Measurements from ENCODE around the gene NEK1.
A peak's percentile ranks its signal among the peaks of the same experiment; 100 is the strongest.

Gene NEK1

GRCh38 chr4:169399976-169400767 lies 212.2 kb downstream of the NEK1 start:
- Histone ChIP-seq H3K9ac (ENCODE audit: low read length in 2 of 2) (no peak overlapping the region), H3K4me3 (ENCODE audit: low read length in 2 of 2) (no peak overlapping the region), H3K9me3 (ENCODE audit: control insufficient read depth in 2 of 2, low read length in 2 of 2) (no peaks in the 10 kb centered on the region), H3K27me3 (ENCODE audit: control insufficient read depth in 1 of 2, insufficient read depth in 2 of 2, low read length in 2 of 2) (no peaks in the 10 kb centered on the region), H3K4me1 (ENCODE audit: control insufficient read depth, insufficient read depth, low read length) (no peaks in the 10 kb centered on the region), H3K27ac (ENCODE audit: low read length) (no peak overlapping the region), H3K36me3 (ENCODE audit: control insufficient read depth in 2 of 2, insufficient read depth in 2 of 2, low read length in 2 of 2) (no peaks in the 10 kb centered on the region)

DNA sequence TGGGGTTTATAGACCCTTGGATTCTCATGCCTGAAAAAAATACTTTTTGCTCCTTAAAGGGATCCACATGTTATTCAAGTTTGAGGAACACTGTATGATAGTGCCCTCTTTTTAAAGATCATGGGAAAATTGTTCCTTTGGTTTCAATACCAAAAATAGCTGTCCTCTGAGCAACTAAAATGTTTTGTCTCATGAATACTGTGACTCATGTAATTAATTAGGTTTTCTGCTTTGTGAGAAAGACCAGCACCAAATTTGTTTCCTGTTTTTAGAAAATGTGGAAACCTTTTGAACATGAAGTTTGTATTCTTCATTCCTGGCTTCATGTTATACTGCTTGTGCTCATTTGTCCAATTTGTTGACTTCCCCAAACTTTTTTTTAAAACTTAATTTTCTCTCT lies 214.1 kb downstream of the NEK1 start:
- Histone ChIP-seq H3K36me3 (ENCODE audit: control insufficient read depth in 2 of 2, insufficient read depth in 2 of 2, low read length in 2 of 2) (no peaks in the 10 kb centered on the region), H3K9ac (ENCODE audit: low read length in 2 of 2) (no peak overlapping the region), H3K27me3 (ENCODE audit: control insufficient read depth in 1 of 2, insufficient read depth in 2 of 2, low read length in 2 of 2) (no peaks in the 10 kb centered on the region), H3K9me3 (ENCODE audit: control insufficient read depth in 2 of 2, low read length in 2 of 2) (no peaks in the 10 kb centered on the region), H3K4me1 (ENCODE audit: control insufficient read depth, insufficient read depth, low read length) (no peaks in the 10 kb centered on the region), H3K27ac (ENCODE audit: low read length) (no peak overlapping the region), H3K4me3 (ENCODE audit: low read length in 2 of 2) (no peak overlapping the region)

DNA sequence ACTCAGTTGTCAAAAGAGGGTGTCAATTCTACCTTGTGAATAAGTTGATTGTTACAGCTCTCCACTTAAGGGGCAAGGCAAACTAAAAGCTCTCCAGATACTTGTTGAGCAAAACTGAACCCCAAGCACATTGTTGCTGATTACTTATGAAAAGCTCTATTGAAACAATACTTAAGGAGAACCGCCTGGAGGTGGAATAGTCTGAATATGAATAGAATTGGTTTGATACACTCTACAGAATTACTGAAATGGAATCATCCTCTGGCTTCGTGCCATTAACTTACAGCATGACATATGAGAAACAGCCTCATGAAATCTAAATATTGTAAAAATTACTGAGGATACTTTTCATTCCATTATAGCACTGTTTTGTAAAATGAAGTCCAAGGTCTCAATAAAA lies 214.6 kb downstream of the NEK1 start:
- Histone ChIP-seq H3K36me3 (ENCODE audit: control insufficient read depth in 2 of 2, insufficient read depth in 2 of 2, low read length in 2 of 2) (no peaks in the 10 kb centered on the region), H3K9ac (ENCODE audit: low read length in 2 of 2) (no peak overlapping the region), H3K27ac (ENCODE audit: low read length) (no peak overlapping the region), H3K9me3 (ENCODE audit: control insufficient read depth in 2 of 2, low read length in 2 of 2) (no peaks in the 10 kb centered on the region), H3K27me3 (ENCODE audit: control insufficient read depth in 1 of 2, insufficient read depth in 2 of 2, low read length in 2 of 2) (no peaks in the 10 kb centered on the region), H3K4me3 (ENCODE audit: low read length in 2 of 2) (no peak overlapping the region), H3K4me1 (ENCODE audit: control insufficient read depth, insufficient read depth, low read length) (no peaks in the 10 kb centered on the region)

GRCh38 chr4:169385376-169385775 lies 227.0 kb downstream of the NEK1 start:
- H3K4me3 ChIP-seq (ENCODE audit: low read length in 2 of 2), result no peak overlapping the region
- no peaks in the 10 kb centered on the region for H3K9me3 ChIP-seq (ENCODE audit: control insufficient read depth in 2 of 2, low read length in 2 of 2)
- H3K27ac ChIP-seq (ENCODE audit: low read length), result no peak overlapping the region
- no peak overlapping the region for H3K9ac ChIP-seq (ENCODE audit: low read length in 2 of 2)
- no peaks in the 10 kb centered on the region for H3K27me3 ChIP-seq (ENCODE audit: control insufficient read depth in 1 of 2, insufficient read depth in 2 of 2, low read length in 2 of 2)
- no peaks in the 10 kb centered on the region for H3K36me3 ChIP-seq (ENCODE audit: control insufficient read depth in 2 of 2, insufficient read depth in 2 of 2, low read length in 2 of 2)
- H3K4me1 ChIP-seq (ENCODE audit: control insufficient read depth, insufficient read depth, low read length), result no peaks in the 10 kb centered on the region

GRCh38 chr4:169384779-169385178 lies 227.6 kb downstream of the NEK1 start:
- H3K4me1 ChIP-seq (ENCODE audit: control insufficient read depth, insufficient read depth, low read length), result no peaks in the 10 kb centered on the region
- H3K27ac ChIP-seq (ENCODE audit: low read length), result no peak overlapping the region
- no peak overlapping the region for H3K9ac ChIP-seq (ENCODE audit: low read length in 2 of 2)
- no peaks in the 10 kb centered on the region for H3K27me3 ChIP-seq (ENCODE audit: control insufficient read depth in 1 of 2, insufficient read depth in 2 of 2, low read length in 2 of 2)
- no peaks in the 10 kb centered on the region for H3K9me3 ChIP-seq (ENCODE audit: control insufficient read depth in 2 of 2, low read length in 2 of 2)
- no peak overlapping the region for H3K4me3 ChIP-seq (ENCODE audit: low read length in 2 of 2)
- no peaks in the 10 kb centered on the region for H3K36me3 ChIP-seq (ENCODE audit: control insufficient read depth in 2 of 2, insufficient read depth in 2 of 2, low read length in 2 of 2)

DNA sequence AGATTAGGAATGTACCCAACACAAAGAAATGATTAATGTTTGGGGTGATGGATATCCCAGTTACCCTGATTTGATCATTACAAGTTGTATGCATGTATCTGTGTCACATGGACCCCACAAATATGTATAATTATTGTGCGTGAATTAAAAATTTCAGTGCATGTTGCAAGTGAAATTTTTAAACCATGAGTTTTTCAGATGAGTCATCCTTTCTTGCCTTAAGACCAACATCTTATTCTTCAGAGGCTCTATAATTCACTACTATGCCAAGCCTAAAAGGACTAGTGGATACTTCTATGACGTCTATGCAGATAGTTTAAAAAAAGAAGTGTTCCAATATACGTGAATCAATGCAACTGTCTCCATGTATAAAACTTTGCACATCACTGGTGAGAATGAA lies 228.7 kb downstream of the NEK1 start:
- Histone ChIP-seq H3K36me3 (ENCODE audit: control insufficient read depth in 2 of 2, insufficient read depth in 2 of 2, low read length in 2 of 2) (no peaks in the 10 kb centered on the region), H3K4me1 (ENCODE audit: control insufficient read depth, insufficient read depth, low read length) (no peaks in the 10 kb centered on the region), H3K27ac (ENCODE audit: low read length) (no peak overlapping the region), H3K9ac (ENCODE audit: low read length in 2 of 2) (no peak overlapping the region), H3K9me3 (ENCODE audit: control insufficient read depth in 2 of 2, low read length in 2 of 2) (peaks cover 0 to 2% of the 10 kb centered on the region in 2 donors), H3K27me3 (ENCODE audit: control insufficient read depth in 1 of 2, insufficient read depth in 2 of 2, low read length in 2 of 2) (no peaks in the 10 kb centered on the region), H3K4me3 (ENCODE audit: low read length in 2 of 2) (no peak overlapping the region)

GRCh38 chr4:169379688-169380087 lies 232.7 kb downstream of the NEK1 start:
- H3K9me3 ChIP-seq (ENCODE audit: control insufficient read depth in 2 of 2, low read length in 2 of 2), result peaks cover 15 to 16% of the 10 kb centered on the region in 2 donors
- no peaks in the 10 kb centered on the region for H3K27me3 ChIP-seq (ENCODE audit: control insufficient read depth in 1 of 2, insufficient read depth in 2 of 2, low read length in 2 of 2)
- H3K4me3 ChIP-seq (ENCODE audit: low read length in 2 of 2), result no peak overlapping the region
- H3K36me3 ChIP-seq (ENCODE audit: control insufficient read depth in 2 of 2, insufficient read depth in 2 of 2, low read length in 2 of 2), result no peaks in the 10 kb centered on the region
- no peaks in the 10 kb centered on the region for H3K4me1 ChIP-seq (ENCODE audit: control insufficient read depth, insufficient read depth, low read length)
- no peak overlapping the region for H3K27ac ChIP-seq (ENCODE audit: low read length)
- no peak overlapping the region for H3K9ac ChIP-seq (ENCODE audit: low read length in 2 of 2)

DNA sequence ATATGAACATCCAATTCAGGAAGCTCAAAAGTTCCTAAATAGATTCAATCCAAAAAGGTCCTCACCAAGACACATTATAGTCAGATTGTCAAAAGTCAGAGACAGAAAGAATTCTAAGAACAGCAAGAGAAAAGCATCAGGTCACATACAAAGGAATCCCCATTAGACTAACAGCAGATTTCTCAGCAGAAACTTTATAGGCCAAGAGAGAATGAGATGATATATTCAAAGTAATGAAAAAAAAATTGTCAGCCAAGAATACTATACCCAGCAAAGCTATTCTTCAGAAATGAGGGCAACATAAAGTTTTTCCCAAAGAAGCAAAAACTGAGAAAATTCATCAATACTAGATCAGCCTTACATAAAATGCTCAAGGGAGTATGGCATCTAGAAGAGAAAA lies 235.0 kb downstream of the NEK1 start:
- Histone ChIP-seq H3K9ac (ENCODE audit: low read length in 2 of 2) (no peak overlapping the region), H3K4me3 (ENCODE audit: low read length in 2 of 2) (no peak overlapping the region), H3K4me1 (ENCODE audit: control insufficient read depth, insufficient read depth, low read length) (no peaks in the 10 kb centered on the region), H3K27me3 (ENCODE audit: control insufficient read depth in 1 of 2, insufficient read depth in 2 of 2, low read length in 2 of 2) (no peaks in the 10 kb centered on the region), H3K27ac (ENCODE audit: low read length) (no peak overlapping the region), H3K9me3 (ENCODE audit: control insufficient read depth in 2 of 2, low read length in 2 of 2) (peaks cover 15 to 16% of the 10 kb centered on the region in 2 donors), H3K36me3 (ENCODE audit: control insufficient read depth in 2 of 2, insufficient read depth in 2 of 2, low read length in 2 of 2) (no peaks in the 10 kb centered on the region)

DNA sequence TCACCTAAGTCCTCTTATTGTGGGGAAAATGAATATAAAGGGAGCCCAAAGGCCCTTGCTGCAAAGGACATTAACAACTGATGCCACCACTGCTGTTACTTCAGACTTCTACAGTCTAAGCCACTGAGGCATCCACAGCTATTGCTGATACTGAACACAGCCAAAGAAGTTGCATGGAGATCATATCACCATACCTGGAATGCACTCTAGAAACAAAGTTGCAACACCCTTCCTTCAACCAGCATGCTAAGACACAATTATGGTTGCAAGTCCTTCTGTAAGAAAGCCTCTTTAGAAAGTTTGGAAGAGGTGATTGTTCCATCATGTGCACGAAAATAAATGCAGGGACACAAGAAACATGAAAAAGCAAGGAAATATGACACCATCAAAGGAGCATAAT lies 236.0 kb downstream of the NEK1 start:
- H3K27ac ChIP-seq (ENCODE audit: low read length), result no peak overlapping the region
- peaks cover 15 to 16% of the 10 kb centered on the region in 2 donors for H3K9me3 ChIP-seq (ENCODE audit: control insufficient read depth in 2 of 2, low read length in 2 of 2)
- H3K36me3 ChIP-seq (ENCODE audit: control insufficient read depth in 2 of 2, insufficient read depth in 2 of 2, low read length in 2 of 2), result no peaks in the 10 kb centered on the region
- no peaks in the 10 kb centered on the region for H3K4me1 ChIP-seq (ENCODE audit: control insufficient read depth, insufficient read depth, low read length)
- no peaks in the 10 kb centered on the region for H3K27me3 ChIP-seq (ENCODE audit: control insufficient read depth in 1 of 2, insufficient read depth in 2 of 2, low read length in 2 of 2)
- no peak overlapping the region for H3K9ac ChIP-seq (ENCODE audit: low read length in 2 of 2)
- H3K4me3 ChIP-seq (ENCODE audit: low read length in 2 of 2), result peak overlapping the region in 1 of 2 donors; percentile 9

DNA sequence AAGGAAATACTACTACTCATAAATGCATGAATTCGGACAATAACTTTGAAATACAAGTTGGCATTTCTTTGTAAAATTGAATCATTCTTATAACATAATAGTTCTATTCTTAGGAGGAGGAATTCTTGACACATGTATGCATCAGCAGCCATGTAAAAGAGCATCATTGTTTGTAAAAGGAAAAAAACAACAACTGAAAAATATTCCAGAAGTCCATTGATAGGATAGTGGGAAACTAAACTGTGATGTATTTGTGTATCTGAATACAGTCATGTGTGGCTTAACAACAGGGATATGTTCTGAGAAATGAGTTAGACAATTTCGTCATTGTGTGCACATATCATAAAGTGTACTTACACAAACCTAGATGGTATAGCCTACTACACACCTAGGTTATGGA lies 239.6 kb downstream of the NEK1 start:
- H3K9me3 ChIP-seq (ENCODE audit: control insufficient read depth in 2 of 2, low read length in 2 of 2), result peaks cover 8 to 15% of the 10 kb centered on the region in 2 donors
- no peaks in the 10 kb centered on the region for H3K36me3 ChIP-seq (ENCODE audit: control insufficient read depth in 2 of 2, insufficient read depth in 2 of 2, low read length in 2 of 2)
- no peak overlapping the region for H3K9ac ChIP-seq (ENCODE audit: low read length in 2 of 2)
- no peak overlapping the region for H3K4me3 ChIP-seq (ENCODE audit: low read length in 2 of 2)
- no peak overlapping the region for H3K27ac ChIP-seq (ENCODE audit: low read length)
- no peaks in the 10 kb centered on the region for H3K27me3 ChIP-seq (ENCODE audit: control insufficient read depth in 1 of 2, insufficient read depth in 2 of 2, low read length in 2 of 2)
- H3K4me1 ChIP-seq (ENCODE audit: control insufficient read depth, insufficient read depth, low read length), result no peaks in the 10 kb centered on the region

- no peak overlapping the region for H3K9ac ChIP-seq (ENCODE audit: low read length in 2 of 2)
- H3K27ac ChIP-seq (ENCODE audit: low read length), result no peak overlapping the region
- H3K27me3 ChIP-seq (ENCODE audit: control insufficient read depth in 1 of 2, insufficient read depth in 2 of 2, low read length in 2 of 2), result no peaks in the 10 kb centered on the region
- no peaks in the 10 kb centered on the region for H3K4me1 ChIP-seq (ENCODE audit: control insufficient read depth, insufficient read depth, low read length)
- no peak overlapping the region for H3K4me3 ChIP-seq (ENCODE audit: low read length in 2 of 2)
- peaks cover 3% of the 10 kb centered on the region in 2 donors for H3K9me3 ChIP-seq (ENCODE audit: control insufficient read depth in 2 of 2, low read length in 2 of 2)
- no peaks in the 10 kb centered on the region for H3K36me3 ChIP-seq (ENCODE audit: control insufficient read depth in 2 of 2, insufficient read depth in 2 of 2, low read length in 2 of 2)
Observed at GRCh38 chr4:169369634-169370033, 242.7 kb downstream of the NEK1 start.

Data from stomach smooth muscle (tissue), 2 donors.